ENCODE data around the gene SERPINB10.

- TF ChIP-seq CTCF (IDR thresholded peaks at IDR 0.05) (no peak), CREM (CRISPR knock-in tag; IDR thresholded peaks at IDR 0.05) (no peak)
Measured at GRCh38 chr18:63980896-63981460, 73.2 kb downstream of the SERPINB10 start.
